ENCODE measurements around the gene LAMTOR3.

LAMTOR3 gene

GRCh38 chr4:99855678-99856077 is 38.5 kb downstream of the LAMTOR3 start:
- no peak for DNase-seq (ENCODE audit: low spot score in 2 of 2)
- in situ Hi-C loops (cut with MboI; ENCODE audit: low sequenced_read_pairs): no loop called here
- H3K36me3 ChIP-seq (replicated peaks): no peaks in the 10 kb centered on the region
- H3K9me3 ChIP-seq: no peaks in the 10 kb centered on the region
- H3K4me1 ChIP-seq: no peaks in the 10 kb centered on the region
- no peak overlapping the region for H3K4me3 ChIP-seq
- H3K27me3 ChIP-seq (ENCODE audit: low read depth): no peaks in the 10 kb centered on the region

GRCh38 chr4:99853999-99854398 is 40.2 kb downstream of the LAMTOR3 start:
- Histone ChIP-seq H3K9me3 (no peaks in the 10 kb centered on the region), H3K4me1 (no peaks in the 10 kb centered on the region), H3K36me3 (replicated peaks) (no peaks in the 10 kb centered on the region), H3K4me3 (no peak overlapping the region), H3K27me3 (ENCODE audit: low read depth) (no peaks in the 10 kb centered on the region)
- DNase-seq (ENCODE audit: low spot score in 2 of 2): no peak
- in situ Hi-C loops (cut with MboI; ENCODE audit: low sequenced_read_pairs): no loop called here

- Histone ChIP-seq H3K27me3 (ENCODE audit: low read depth) (no peaks in the 10 kb centered on the region), H3K9me3 (no peaks in the 10 kb centered on the region), H3K4me3 (no peak overlapping the region), H3K4me1 (no peaks in the 10 kb centered on the region), H3K36me3 (replicated peaks) (no peaks in the 10 kb centered on the region)
- DNase-seq (ENCODE audit: low spot score in 2 of 2): no peak
- in situ Hi-C loops (cut with MboI; ENCODE audit: low sequenced_read_pairs): no loop called here
Observed at GRCh38 chr4:99853190-99853589, 41.0 kb downstream of the LAMTOR3 start.

- no peaks in the 10 kb centered on the region for H3K36me3 ChIP-seq (replicated peaks)
- no peak for DNase-seq (ENCODE audit: low spot score in 2 of 2)
Observed at GRCh38 chr4:99852199-99852749, 42.0 kb downstream of the LAMTOR3 start.

GRCh38 chr4:99848591-99849001 is 45.6 kb downstream of the LAMTOR3 start:
- DNase-seq (ENCODE audit: low spot score in 2 of 2): no peak
- no peaks in the 10 kb centered on the region for H3K4me1 ChIP-seq
- H3K36me3 ChIP-seq (replicated peaks): no peaks in the 10 kb centered on the region
- in situ Hi-C loops (cut with MboI; ENCODE audit: low sequenced_read_pairs): no loop called here
- H3K9me3 ChIP-seq: no peaks in the 10 kb centered on the region
- no peaks in the 10 kb centered on the region for H3K27me3 ChIP-seq (ENCODE audit: low read depth)
- H3K4me3 ChIP-seq: no peak overlapping the region

More at GRCh38 chr4:99852199-99852749, 42.0 kb downstream of the LAMTOR3 start:
- Histone ChIP-seq H3K27me3 (ENCODE audit: low read depth) (no peaks in the 10 kb centered on the region), H3K4me1 (no peaks in the 10 kb centered on the region), H3K9me3 (no peaks in the 10 kb centered on the region), H3K4me3 (no peak overlapping the region)
- in situ Hi-C loops (cut with MboI; ENCODE audit: low sequenced_read_pairs): no loop called here

- H3K9me3 ChIP-seq: no peaks in the 10 kb centered on the region
- H3K4me3 ChIP-seq: no peak overlapping the region
- in situ Hi-C loops (cut with MboI; ENCODE audit: low sequenced_read_pairs): no loop called here
- no peaks in the 10 kb centered on the region for H3K27me3 ChIP-seq (ENCODE audit: low read depth)
- no peaks in the 10 kb centered on the region for H3K4me1 ChIP-seq
- no peaks in the 10 kb centered on the region for H3K36me3 ChIP-seq (replicated peaks)
- no peak for DNase-seq (ENCODE audit: low spot score in 2 of 2)
Observed at GRCh38 chr4:99847362-99847976, 46.8 kb downstream of the LAMTOR3 start.

GRCh38 chr4:99846891-99847290 is 47.3 kb downstream of the LAMTOR3 start:
- no peak for DNase-seq (ENCODE audit: low spot score in 2 of 2)
- in situ Hi-C loops (cut with MboI; ENCODE audit: low sequenced_read_pairs): no loop called here
- Histone ChIP-seq H3K4me1 (no peaks in the 10 kb centered on the region), H3K36me3 (replicated peaks) (no peaks in the 10 kb centered on the region), H3K9me3 (no peaks in the 10 kb centered on the region), H3K27me3 (ENCODE audit: low read depth) (no peaks in the 10 kb centered on the region), H3K4me3 (no peak overlapping the region)

GRCh38 chr4:99845708-99846469 is 48.3 kb downstream of the LAMTOR3 start:
- H3K4me3 ChIP-seq: no peak overlapping the region
- H3K36me3 ChIP-seq (replicated peaks): no peaks in the 10 kb centered on the region
- H3K27me3 ChIP-seq (ENCODE audit: low read depth): no peaks in the 10 kb centered on the region
- in situ Hi-C loops (cut with MboI; ENCODE audit: low sequenced_read_pairs): no loop called here
- H3K9me3 ChIP-seq: no peaks in the 10 kb centered on the region
- no peak for DNase-seq (ENCODE audit: low spot score in 2 of 2)
- H3K4me1 ChIP-seq: no peaks in the 10 kb centered on the region

- Histone ChIP-seq H3K36me3 (replicated peaks) (no peaks in the 10 kb centered on the region), H3K4me3 (no peak overlapping the region), H3K4me1 (no peaks in the 10 kb centered on the region), H3K9me3 (no peaks in the 10 kb centered on the region), H3K27me3 (ENCODE audit: low read depth) (no peaks in the 10 kb centered on the region)
- in situ Hi-C loops (cut with MboI; ENCODE audit: low sequenced_read_pairs): no loop called here
- no peak for DNase-seq (ENCODE audit: low spot score in 2 of 2)
Observed at GRCh38 chr4:99845179-99845578, 49.0 kb downstream of the LAMTOR3 start.

- H3K9me3 ChIP-seq: no peaks in the 10 kb centered on the region
- no peaks in the 10 kb centered on the region for H3K36me3 ChIP-seq (replicated peaks)
- H3K4me3 ChIP-seq: no peak overlapping the region
- H3K4me1 ChIP-seq: no peaks in the 10 kb centered on the region
- H3K27me3 ChIP-seq (ENCODE audit: low read depth): no peaks in the 10 kb centered on the region
- no peak for DNase-seq (ENCODE audit: low spot score in 2 of 2)
- in situ Hi-C loops (cut with MboI; ENCODE audit: low sequenced_read_pairs): no loop called here
Observed at GRCh38 chr4:99844048-99844447, 50.2 kb downstream of the LAMTOR3 start.

- H3K4me1 ChIP-seq: no peaks in the 10 kb centered on the region
- H3K27me3 ChIP-seq (ENCODE audit: low read depth): no peaks in the 10 kb centered on the region
- H3K4me3 ChIP-seq: no peak overlapping the region
- no peak for DNase-seq (ENCODE audit: low spot score in 2 of 2)
- in situ Hi-C loops (cut with MboI; ENCODE audit: low sequenced_read_pairs): no loop called here
- no peaks in the 10 kb centered on the region for H3K36me3 ChIP-seq (replicated peaks)
- H3K9me3 ChIP-seq: no peaks in the 10 kb centered on the region
Observed at GRCh38 chr4:99843413-99843812, 50.8 kb downstream of the LAMTOR3 start.

- no peak for DNase-seq (ENCODE audit: low spot score in 2 of 2)
- no peaks in the 10 kb centered on the region for H3K4me1 ChIP-seq
- no peaks in the 10 kb centered on the region for H3K9me3 ChIP-seq
- no peak overlapping the region for H3K4me3 ChIP-seq
- H3K36me3 ChIP-seq (replicated peaks): no peaks in the 10 kb centered on the region
- in situ Hi-C loops (cut with MboI; ENCODE audit: low sequenced_read_pairs): no loop called here
- H3K27me3 ChIP-seq (ENCODE audit: low read depth): no peaks in the 10 kb centered on the region
Observed at GRCh38 chr4:99841129-99841528, 53.1 kb downstream of the LAMTOR3 start.

- H3K27me3 ChIP-seq (ENCODE audit: low read depth): no peaks in the 10 kb centered on the region
- in situ Hi-C loops (cut with MboI; ENCODE audit: low sequenced_read_pairs): no loop called here
- no peaks in the 10 kb centered on the region for H3K9me3 ChIP-seq
- DNase-seq (ENCODE audit: low spot score in 2 of 2): no peak
- H3K4me1 ChIP-seq: no peaks in the 10 kb centered on the region
- no peaks in the 10 kb centered on the region for H3K36me3 ChIP-seq (replicated peaks)
- H3K4me3 ChIP-seq: no peak overlapping the region
Observed at GRCh38 chr4:99838927-99839326, 55.3 kb downstream of the LAMTOR3 start.

GRCh38 chr4:99835942-99836341 is 58.3 kb downstream of the LAMTOR3 start:
- Histone ChIP-seq H3K4me3 (no peak overlapping the region), H3K9me3 (no peaks in the 10 kb centered on the region), H3K4me1 (peaks cover 5% of the 10 kb centered on the region), H3K36me3 (replicated peaks) (no peaks in the 10 kb centered on the region), H3K27me3 (ENCODE audit: low read depth) (no peaks in the 10 kb centered on the region)
- in situ Hi-C loops (cut with MboI; ENCODE audit: low sequenced_read_pairs): no loop called here
- no peak for DNase-seq (ENCODE audit: low spot score in 2 of 2)

Data from HAP-1 (cell line).